DMS53 treated with DMSO at 0.1 percent for 48 hours (cell line): ENCODE results near the gene ASPSCR1.

ENCODE experiments used
- DNase-seq: peaks from one replicate; lab custom pipeline; 2025; ENCODE audit not compliant: unreplicated experiment; lab: John Stamatoyannopoulos, UW

ASPSCR1 gene

DNA sequence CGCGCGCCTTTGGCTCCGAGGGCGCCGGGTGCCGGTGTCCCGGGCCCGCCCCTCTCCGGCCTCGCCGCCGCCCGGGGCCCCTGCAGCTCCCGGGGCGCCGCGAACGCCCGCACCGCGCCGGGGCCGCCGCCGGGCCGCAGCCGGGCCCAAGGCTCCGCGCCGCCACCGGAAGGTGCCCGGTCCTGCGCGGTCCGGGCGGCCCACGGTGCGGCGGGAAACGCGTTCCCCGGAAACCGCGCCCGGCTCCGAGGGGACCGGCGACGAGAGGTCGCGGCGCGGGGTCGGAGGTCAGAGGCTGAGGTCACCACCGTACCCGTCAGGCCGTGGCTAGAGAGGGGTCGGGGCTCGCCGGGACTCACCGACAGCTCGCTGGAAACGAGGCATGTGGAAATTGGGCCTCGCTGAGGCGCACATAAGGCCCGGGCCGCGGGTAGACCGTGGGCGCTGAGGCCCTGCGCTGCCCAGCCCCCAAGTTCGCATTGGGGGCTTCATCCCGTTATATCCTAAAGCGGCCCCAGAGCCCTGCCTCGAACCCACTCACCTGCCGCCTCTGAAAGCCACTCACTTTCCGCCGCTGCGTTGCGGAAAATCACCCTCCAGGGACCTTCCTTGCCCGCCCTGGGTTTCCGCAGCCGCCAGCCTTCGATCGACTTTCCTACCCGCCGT is 88.3 kb downstream of the ASPSCR1 start, which contains the start of gene DUS1L:
DUS1L (minus strand) TSS at position 167 of the 666 bp plus-strand sequence. CDS start 745 bp downstream, outside the sequence.
- peak; percentile 15 for DNase-seq
